SK-N-SH (cell line): Measurements from ENCODE around the gene PTPN5.
"Not testable (repeated sequence)": the region's sequence is repeated elsewhere in the genome, so short reads cannot be mapped to it uniquely, and the experiment has no call there.

Experiments used
- CHD2 ChIP-seq: fragments of 150-350 bp; IDR thresholded peaks from 2 replicates; pipeline ENCODE4 v1.6.1; 2018; ENCODE audit warnings: low read length; ENCODE audit not compliant: partially characterized antibody
- CTCF ChIP-seq: fragments of 200-600 bp; sonication (generic); IDR thresholded peaks from 2 replicates; pipeline ENCODE4 v1.6.1; 2017; ENCODE audit warnings: antibody characterized with exemption, mild to moderate bottlenecking, moderate library complexity
- GABPA ChIP-seq: IDR thresholded peaks from 2 replicates; pipeline ENCODE4 v1.4.0; 2012; ENCODE audit warnings: low read depth, mild to moderate bottlenecking
- JUND ChIP-seq: IDR thresholded peaks from 2 replicates; pipeline ENCODE4 v1.4.0; 2012
- POLR2AphosphoS5 ChIP-seq: IDR thresholded peaks from 2 replicates; pipeline ENCODE4 v1.6.1; 2012; ENCODE audit warnings: low read depth, low read length
- RXRA ChIP-seq: IDR thresholded peaks from 2 replicates; pipeline ENCODE4 v1.4.0; 2012; ENCODE audit warnings: low read depth, mild to moderate bottlenecking, borderline replicate concordance
- ZBTB33 ChIP-seq: IDR thresholded peaks from 2 replicates; pipeline ENCODE4 v1.4.0; 2012; ENCODE audit warnings: low read depth, borderline replicate concordance

- TF ChIP-seq JUND, GABPA, CTCF, CHD2, POLR2AphosphoS5, ZBTB33, RXRA: not testable (repeated sequence)
Observed at GRCh38 chr11:18820160-18820559, 28.6 kb upstream of the PTPN5 start.
